Measurements from ENCODE around the gene PUS3.
"Not testable (repeated sequence)": the region's sequence is repeated elsewhere in the genome, so short reads cannot be mapped to it uniquely, and the experiment has no call there.

DNA sequence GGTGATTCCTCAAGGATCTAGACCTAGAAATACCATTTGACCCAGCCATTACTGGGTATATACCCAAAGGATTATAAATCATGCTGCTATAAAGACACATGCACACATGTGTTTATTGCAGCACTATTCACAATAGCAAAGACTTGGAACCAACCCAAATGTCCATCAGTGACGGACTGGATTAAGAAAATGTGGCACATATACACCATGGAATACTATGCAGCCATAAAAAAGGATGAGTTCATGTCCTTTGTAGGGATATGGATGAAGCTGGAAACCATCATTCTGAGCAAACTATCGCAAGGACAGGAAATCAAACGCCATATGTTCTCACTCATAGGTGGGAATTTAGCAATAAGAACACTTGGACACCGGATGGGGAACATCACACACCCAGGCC lies 37.7 kb downstream of the PUS3 start:
- TF ChIP-seq EZH2 (IDR thresholded peaks at IDR 0.05); POLR2A (IDR thresholded peaks at IDR 0.05; ENCODE audit: borderline replicate concordance, extremely low read depth, insufficient read depth, insufficient read length); CEBPB (IDR thresholded peaks at IDR 0.05; ENCODE audit: low read depth); EZH2phosphoT487 (IDR thresholded peaks at IDR 0.05; ENCODE audit: borderline replicate concordance); POLR2AphosphoS5 (IDR thresholded peaks at IDR 0.05; ENCODE audit: low read depth, low read length); ZFX (IDR thresholded peaks at IDR 0.05); TCF7L2 (IDR thresholded peaks at IDR 0.05; ENCODE audit: borderline replicate concordance, extremely low read depth, insufficient read depth, insufficient read length); RAD21 (IDR thresholded peaks at IDR 0.05; ENCODE audit: low read depth); SIN3A (IDR thresholded peaks at IDR 0.05; ENCODE audit: low read depth); JUND (IDR thresholded peaks at IDR 0.05): not testable (repeated sequence)
- TF ChIP-seq, protein P1, sequence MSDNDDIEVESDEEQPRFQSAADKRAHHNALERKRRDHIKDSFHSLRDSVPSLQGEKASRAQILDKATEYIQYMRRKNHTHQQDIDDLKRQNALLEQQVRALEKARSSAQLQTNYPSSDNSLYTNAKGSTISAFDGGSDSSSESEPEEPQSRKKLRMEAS (IDR thresholded peaks at IDR 0.05): not testable (repeated sequence)
- TF ChIP-seq, protein P2, sequence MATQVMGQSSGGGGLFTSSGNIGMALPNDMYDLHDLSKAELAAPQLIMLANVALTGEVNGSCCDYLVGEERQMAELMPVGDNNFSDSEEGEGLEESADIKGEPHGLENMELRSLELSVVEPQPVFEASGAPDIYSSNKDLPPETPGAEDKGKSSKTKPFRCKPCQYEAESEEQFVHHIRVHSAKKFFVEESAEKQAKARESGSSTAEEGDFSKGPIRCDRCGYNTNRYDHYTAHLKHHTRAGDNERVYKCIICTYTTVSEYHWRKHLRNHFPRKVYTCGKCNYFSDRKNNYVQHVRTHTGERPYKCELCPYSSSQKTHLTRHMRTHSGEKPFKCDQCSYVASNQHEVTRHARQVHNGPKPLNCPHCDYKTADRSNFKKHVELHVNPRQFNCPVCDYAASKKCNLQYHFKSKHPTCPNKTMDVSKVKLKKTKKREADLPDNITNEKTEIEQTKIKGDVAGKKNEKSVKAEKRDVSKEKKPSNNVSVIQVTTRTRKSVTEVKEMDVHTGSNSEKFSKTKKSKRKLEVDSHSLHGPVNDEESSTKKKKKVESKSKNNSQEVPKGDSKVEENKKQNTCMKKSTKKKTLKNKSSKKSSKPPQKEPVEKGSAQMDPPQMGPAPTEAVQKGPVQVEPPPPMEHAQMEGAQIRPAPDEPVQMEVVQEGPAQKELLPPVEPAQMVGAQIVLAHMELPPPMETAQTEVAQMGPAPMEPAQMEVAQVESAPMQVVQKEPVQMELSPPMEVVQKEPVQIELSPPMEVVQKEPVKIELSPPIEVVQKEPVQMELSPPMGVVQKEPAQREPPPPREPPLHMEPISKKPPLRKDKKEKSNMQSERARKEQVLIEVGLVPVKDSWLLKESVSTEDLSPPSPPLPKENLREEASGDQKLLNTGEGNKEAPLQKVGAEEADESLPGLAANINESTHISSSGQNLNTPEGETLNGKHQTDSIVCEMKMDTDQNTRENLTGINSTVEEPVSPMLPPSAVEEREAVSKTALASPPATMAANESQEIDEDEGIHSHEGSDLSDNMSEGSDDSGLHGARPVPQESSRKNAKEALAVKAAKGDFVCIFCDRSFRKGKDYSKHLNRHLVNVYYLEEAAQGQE (IDR thresholded peaks at IDR 0.05; ENCODE audit: low read depth): not testable (repeated sequence)
- TF ChIP-seq, protein P3, sequence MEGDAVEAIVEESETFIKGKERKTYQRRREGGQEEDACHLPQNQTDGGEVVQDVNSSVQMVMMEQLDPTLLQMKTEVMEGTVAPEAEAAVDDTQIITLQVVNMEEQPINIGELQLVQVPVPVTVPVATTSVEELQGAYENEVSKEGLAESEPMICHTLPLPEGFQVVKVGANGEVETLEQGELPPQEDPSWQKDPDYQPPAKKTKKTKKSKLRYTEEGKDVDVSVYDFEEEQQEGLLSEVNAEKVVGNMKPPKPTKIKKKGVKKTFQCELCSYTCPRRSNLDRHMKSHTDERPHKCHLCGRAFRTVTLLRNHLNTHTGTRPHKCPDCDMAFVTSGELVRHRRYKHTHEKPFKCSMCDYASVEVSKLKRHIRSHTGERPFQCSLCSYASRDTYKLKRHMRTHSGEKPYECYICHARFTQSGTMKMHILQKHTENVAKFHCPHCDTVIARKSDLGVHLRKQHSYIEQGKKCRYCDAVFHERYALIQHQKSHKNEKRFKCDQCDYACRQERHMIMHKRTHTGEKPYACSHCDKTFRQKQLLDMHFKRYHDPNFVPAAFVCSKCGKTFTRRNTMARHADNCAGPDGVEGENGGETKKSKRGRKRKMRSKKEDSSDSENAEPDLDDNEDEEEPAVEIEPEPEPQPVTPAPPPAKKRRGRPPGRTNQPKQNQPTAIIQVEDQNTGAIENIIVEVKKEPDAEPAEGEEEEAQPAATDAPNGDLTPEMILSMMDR (IDR thresholded peaks at IDR 0.05 in 2 of 3, conservative IDR thresholded peaks at IDR 0.05 in 1 of 3; ENCODE audit: borderline replicate concordance in 1 of 3, insufficient read depth in 1 of 3, low read depth in 2 of 3, low read length in 2 of 3): not testable (repeated sequence)

Data from HCT116 (cell line).